ENCODE measurements around the gene CA10. TPM values are rescaled to one million over a fixed set of nuclear protein-coding genes. Genes with fewer than 3 reads are reported as not detected.

CA10 gene
- total and polyA plus RNA-seq, 2 of the 4 experiments (the other 2 are of a cell fraction) = not detected

DNA sequence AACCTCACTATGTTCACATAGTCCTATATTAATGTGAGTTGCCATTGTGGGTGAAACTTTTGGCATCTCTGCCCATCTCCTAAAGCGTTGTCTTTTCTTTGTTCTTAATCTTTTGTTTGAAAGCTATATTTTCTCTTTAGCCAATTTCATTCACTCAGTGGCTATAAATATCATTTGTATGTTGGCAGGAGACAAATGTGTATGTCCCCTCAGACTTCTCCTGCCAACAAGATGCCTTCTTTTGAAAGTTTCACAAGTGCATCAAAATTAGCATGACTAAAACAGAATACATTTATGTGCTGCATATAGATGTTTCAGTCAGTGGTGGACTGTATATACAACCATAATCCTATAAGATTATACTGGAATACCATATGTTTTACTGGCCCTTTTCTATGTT lies 109.0 kb downstream of the CA10 start:
- no peak overlapping the region for H3K4me3 ChIP-seq (ENCODE audit: insufficient read depth, low read depth, low read length)
- dilution Hi-C loops (cut with HindIII; ENCODE audit: low sequenced_read_pairs, unreplicated experiment) (no loop called here), in situ Hi-C loops (cut with MboI; ENCODE audit: low sequenced_read_pairs) (no loop called here), intact Hi-C loops (cut with micrococcal nuclease) (no loop called here)
- H3K18ac ChIP-seq (ENCODE audit: low read depth, low read length) = no peak overlapping the region
- no peaks in the 10 kb centered on the region for H3K4me1 ChIP-seq (ENCODE audit: control insufficient read depth, insufficient read depth, low read length)
- no peak overlapping the region for H4K8ac ChIP-seq (ENCODE audit: low read depth in 2 of 2, low read length in 2 of 2)
- no peak overlapping the region for H2BK20ac ChIP-seq (ENCODE audit: low read depth, low read length)
- H2BK5ac ChIP-seq (ENCODE audit: low read depth, low read length, poor library complexity, severe bottlenecking) = no peak overlapping the region
- no peak overlapping the region for H3K14ac ChIP-seq (replicated peaks; ENCODE audit: low read depth, low read length)
- H3K27ac ChIP-seq (ENCODE audit: insufficient read depth, low read length) = no peak overlapping the region
- H3K36me3 ChIP-seq (ENCODE audit: control insufficient read depth, insufficient read depth, low read length) = no peaks in the 10 kb centered on the region
- ChIA-PET POLR2A (ENCODE audit: unreplicated experiment) (no interaction called here), CTCF (no interaction called here)
- H4K20me1 ChIP-seq (ENCODE audit: insufficient read depth, low read length) = no peaks in the 10 kb centered on the region
- H3K9me3 ChIP-seq (ENCODE audit: control insufficient read depth, insufficient read depth, low read length) = peaks cover 5% of the 10 kb centered on the region; the same call in 1 of the 2 replicates
- no peak overlapping the region for H3K23ac ChIP-seq (ENCODE audit: low read depth, low read length)
- no peak overlapping the region for H2AK9ac ChIP-seq (replicated peaks; ENCODE audit: low read depth, low read length, poor library complexity)
- no peak overlapping the region for H2BK15ac ChIP-seq (ENCODE audit: low read depth, low read length)
- H3K9ac ChIP-seq (ENCODE audit: low read depth, low read length) = no peak overlapping the region
- H2BK120ac ChIP-seq (ENCODE audit: low read depth, low read length) = no peak overlapping the region
- ATAC-seq (ENCODE audit: low read depth) (no peak), DNase-seq (no peak)
- TF ChIP-seq RCOR1 (IDR thresholded peaks at IDR 0.05; ENCODE audit: insufficient replicate concordance, low read length) (no peak), MAZ (IDR thresholded peaks at IDR 0.05; ENCODE audit: borderline replicate concordance, low read depth, low read length) (no peak), RAD21 (IDR thresholded peaks at IDR 0.05; ENCODE audit: low read length) (no peak), FOS (IDR thresholded peaks at IDR 0.05; ENCODE audit: low read depth, low read length) (no peak), RFX5 (IDR thresholded peaks at IDR 0.05; ENCODE audit: low read depth, low read length) (no peak), CHD1 (IDR thresholded peaks at IDR 0.05; ENCODE audit: low read depth, low read length) (no peak), NFE2L2 (IDR thresholded peaks at IDR 0.05; ENCODE audit: low read depth, low read length) (no peak), MXI1 (IDR thresholded peaks at IDR 0.05; ENCODE audit: borderline replicate concordance, low read depth, low read length) (no peak), CEBPB (IDR thresholded peaks at IDR 0.05; ENCODE audit: low read depth, low read length) (no peak), SMC3 (IDR thresholded peaks at IDR 0.05; ENCODE audit: low read depth, low read length) (no peak), MAFK (IDR thresholded peaks at IDR 0.05; ENCODE audit: low read depth, low read length) (no peak), BHLHE40 (IDR thresholded peaks at IDR 0.05; ENCODE audit: low read depth, low read length) (no peak)
- TF ChIP-seq, protein P1, sequence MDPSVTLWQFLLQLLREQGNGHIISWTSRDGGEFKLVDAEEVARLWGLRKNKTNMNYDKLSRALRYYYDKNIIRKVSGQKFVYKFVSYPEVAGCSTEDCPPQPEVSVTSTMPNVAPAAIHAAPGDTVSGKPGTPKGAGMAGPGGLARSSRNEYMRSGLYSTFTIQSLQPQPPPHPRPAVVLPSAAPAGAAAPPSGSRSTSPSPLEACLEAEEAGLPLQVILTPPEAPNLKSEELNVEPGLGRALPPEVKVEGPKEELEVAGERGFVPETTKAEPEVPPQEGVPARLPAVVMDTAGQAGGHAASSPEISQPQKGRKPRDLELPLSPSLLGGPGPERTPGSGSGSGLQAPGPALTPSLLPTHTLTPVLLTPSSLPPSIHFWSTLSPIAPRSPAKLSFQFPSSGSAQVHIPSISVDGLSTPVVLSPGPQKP (IDR thresholded peaks at IDR 0.05; ENCODE audit: borderline replicate concordance, low read depth, low read length) = no peak
- TF ChIP-seq, protein P2, sequence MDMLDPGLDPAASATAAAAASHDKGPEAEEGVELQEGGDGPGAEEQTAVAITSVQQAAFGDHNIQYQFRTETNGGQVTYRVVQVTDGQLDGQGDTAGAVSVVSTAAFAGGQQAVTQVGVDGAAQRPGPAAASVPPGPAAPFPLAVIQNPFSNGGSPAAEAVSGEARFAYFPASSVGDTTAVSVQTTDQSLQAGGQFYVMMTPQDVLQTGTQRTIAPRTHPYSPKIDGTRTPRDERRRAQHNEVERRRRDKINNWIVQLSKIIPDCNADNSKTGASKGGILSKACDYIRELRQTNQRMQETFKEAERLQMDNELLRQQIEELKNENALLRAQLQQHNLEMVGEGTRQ (IDR thresholded peaks at IDR 0.05; ENCODE audit: low read depth, low read length) = no peak
- TF ChIP-seq, protein P3, sequence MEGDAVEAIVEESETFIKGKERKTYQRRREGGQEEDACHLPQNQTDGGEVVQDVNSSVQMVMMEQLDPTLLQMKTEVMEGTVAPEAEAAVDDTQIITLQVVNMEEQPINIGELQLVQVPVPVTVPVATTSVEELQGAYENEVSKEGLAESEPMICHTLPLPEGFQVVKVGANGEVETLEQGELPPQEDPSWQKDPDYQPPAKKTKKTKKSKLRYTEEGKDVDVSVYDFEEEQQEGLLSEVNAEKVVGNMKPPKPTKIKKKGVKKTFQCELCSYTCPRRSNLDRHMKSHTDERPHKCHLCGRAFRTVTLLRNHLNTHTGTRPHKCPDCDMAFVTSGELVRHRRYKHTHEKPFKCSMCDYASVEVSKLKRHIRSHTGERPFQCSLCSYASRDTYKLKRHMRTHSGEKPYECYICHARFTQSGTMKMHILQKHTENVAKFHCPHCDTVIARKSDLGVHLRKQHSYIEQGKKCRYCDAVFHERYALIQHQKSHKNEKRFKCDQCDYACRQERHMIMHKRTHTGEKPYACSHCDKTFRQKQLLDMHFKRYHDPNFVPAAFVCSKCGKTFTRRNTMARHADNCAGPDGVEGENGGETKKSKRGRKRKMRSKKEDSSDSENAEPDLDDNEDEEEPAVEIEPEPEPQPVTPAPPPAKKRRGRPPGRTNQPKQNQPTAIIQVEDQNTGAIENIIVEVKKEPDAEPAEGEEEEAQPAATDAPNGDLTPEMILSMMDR (conservative IDR thresholded peaks at IDR 0.05; ENCODE audit: low read depth, low read length) = no peak
- no peak overlapping the region for H3K4ac ChIP-seq (ENCODE audit: low read depth, low read length)
- no peaks in the 10 kb centered on the region for H3K79me1 ChIP-seq (ENCODE audit: low read depth in 1 of 2, low read length in 2 of 2)
- BruUV-seq (replicated peaks) = no TSS peak
- H4K91ac ChIP-seq (ENCODE audit: insufficient read depth, low read depth, low read length) = no peak overlapping the region
- H2AFZ ChIP-seq (replicated peaks; ENCODE audit: low read length, poor library complexity) = no peak overlapping the region
- H3K56ac ChIP-seq (ENCODE audit: extremely low read depth, insufficient read depth, low read length) = no peak overlapping the region
- no peak overlapping the region for H3K4me2 ChIP-seq (ENCODE audit: low read depth, low read length)
- H4K5ac ChIP-seq (ENCODE audit: low read depth, low read length) = no peak overlapping the region
- no peak overlapping the region for H2AK5ac ChIP-seq (ENCODE audit: low read depth, low read length)
- H3K27me3 ChIP-seq (ENCODE audit: control insufficient read depth, insufficient read depth, low read length) = no peaks in the 10 kb centered on the region
- no CpG with 5 or more reads among the region's 1 CpG for WGBS, 2 experiments (ENCODE audit: extremely low coverage in 2 of 2, insufficient read length in 1 of 2)
- no peaks in the 10 kb centered on the region for H3K9me1 ChIP-seq (ENCODE audit: insufficient read depth, low read length)
